ENCODE data around the gene PHACTR1.

PHACTR1 gene

GRCh38 chr6:13282393-13283069 lies 566.0 kb downstream of the PHACTR1 start:
- no peak for FAIRE-seq

GRCh38 chr6:13283331-13283730 lies 566.8 kb downstream of the PHACTR1 start:
- no peak for DNase-seq (ENCODE audit: low spot score)
- FAIRE-seq, result no peak

More at GRCh38 chr6:13282393-13283069, 566.0 kb downstream of the PHACTR1 start:
- no peak for DNase-seq (ENCODE audit: low spot score)

GRCh38 chr6:13284646-13285045 lies 568.1 kb downstream of the PHACTR1 start:
- no peak for FAIRE-seq
- DNase-seq (ENCODE audit: low spot score), result no peak

- no peak for DNase-seq (ENCODE audit: low spot score)
Observed at GRCh38 chr6:13285705-13286104, 569.1 kb downstream of the PHACTR1 start.

GRCh38 chr6:13286181-13286580 lies 569.6 kb downstream of the PHACTR1 start:
- DNase-seq (ENCODE audit: low spot score) (no peak), FAIRE-seq (no peak)

More at GRCh38 chr6:13285705-13286104, 569.1 kb downstream of the PHACTR1 start:
- no peak for FAIRE-seq

GRCh38 chr6:13287104-13287503 lies 570.5 kb downstream of the PHACTR1 start:
- DNase-seq (ENCODE audit: low spot score) (no peak), FAIRE-seq (no peak)

GRCh38 chr6:13288481-13288880 lies 571.9 kb downstream of the PHACTR1 start:
- no peak for DNase-seq (ENCODE audit: low spot score)
- no peak for FAIRE-seq

GRCh38 chr6:13288969-13289391 lies 572.4 kb downstream of the PHACTR1 start:
- FAIRE-seq, result no peak
- no peak for DNase-seq (ENCODE audit: low spot score)

- DNase-seq (ENCODE audit: low spot score) (no peak), FAIRE-seq (no peak)
Observed at GRCh38 chr6:13289789-13290318, 573.3 kb downstream of the PHACTR1 start.

GRCh38 chr6:13290335-13290734 lies 573.8 kb downstream of the PHACTR1 start:
- DNase-seq (ENCODE audit: low spot score) (no peak), FAIRE-seq (no peak)

GRCh38 chr6:13292774-13293173 lies 576.2 kb downstream of the PHACTR1 start:
- no peak for FAIRE-seq

GRCh38 chr6:13294499-13295069 lies 578.0 kb downstream of the PHACTR1 start:
- DNase-seq (ENCODE audit: low spot score), result no peak
- no peak for FAIRE-seq

More at GRCh38 chr6:13292774-13293173, 576.2 kb downstream of the PHACTR1 start:
- no peak for DNase-seq (ENCODE audit: low spot score)

GRCh38 chr6:13295576-13295975 lies 579.0 kb downstream of the PHACTR1 start:
- no peak for DNase-seq (ENCODE audit: low spot score)
- no peak for FAIRE-seq

GRCh38 chr6:13296536-13296997 lies 580.0 kb downstream of the PHACTR1 start:
- FAIRE-seq, result no peak
- no peak for DNase-seq (ENCODE audit: low spot score)

- FAIRE-seq, result no peak
- no peak for DNase-seq (ENCODE audit: low spot score)
Observed at GRCh38 chr6:13297391-13297790, 580.8 kb downstream of the PHACTR1 start.

- FAIRE-seq, result no peak
- no peak for DNase-seq (ENCODE audit: low spot score)
Observed at GRCh38 chr6:13298446-13298845, 581.9 kb downstream of the PHACTR1 start.

GRCh38 chr6:13299403-13299821 lies 582.8 kb downstream of the PHACTR1 start:
- DNase-seq (ENCODE audit: low spot score) (no peak), FAIRE-seq (no peak)

- no peak for DNase-seq (ENCODE audit: low spot score)
- FAIRE-seq, result no peak
Observed at GRCh38 chr6:13299918-13300317, 583.4 kb downstream of the PHACTR1 start.

- FAIRE-seq (no peak), DNase-seq (ENCODE audit: low spot score) (no peak)
Observed at GRCh38 chr6:13300643-13301590, 584.4 kb downstream of the PHACTR1 start.

GRCh38 chr6:13302291-13302690 lies 585.7 kb downstream of the PHACTR1 start:
- no peak for FAIRE-seq
- no peak for DNase-seq (ENCODE audit: low spot score)

All from RCC 7860 (cell line).